Left ventricle myocardium superior (tissue), 1 donor: ENCODE data around the gene SYTL2. TPM values are rescaled to one million over a fixed set of nuclear protein-coding genes. Genes with fewer than 3 reads are reported as not detected.

Experiments
- ATAC-seq: fragments of 200-7000 bp; cut with Tn5 transposase; one replicate; pipeline ENCODE4 v1.9.1; 2020; ENCODE audit warnings: mild to moderate bottlenecking, moderate library complexity
- DNase-seq: peaks from one replicate; pipeline ENCODE4 v3.0.0-alpha.2; 2020
- intact Hi-C: fragments of 100-400 bp; cut with micrococcal nuclease; formaldehyde crosslinking; loops from one replicate; pipeline ENCODE4 v1.11.0; 2022
- total RNA-seq: library from RNA; stranded (reverse); fragmentation: NEBNext Ultra II Directional; extraction: Animal tissue kit (Norgen Biotek cat#: 25700); gene quantifications from one replicate; pipeline ENCODE4 v1.2.1, GENCODE V29; 2021
- donor health status: DM: no; HTN: yes; CAD: no; lungs with severe emphysema.

SYTL2 gene
- total RNA-seq, 1 donor from 2014 or later, result 2.8 TPM

DNA sequence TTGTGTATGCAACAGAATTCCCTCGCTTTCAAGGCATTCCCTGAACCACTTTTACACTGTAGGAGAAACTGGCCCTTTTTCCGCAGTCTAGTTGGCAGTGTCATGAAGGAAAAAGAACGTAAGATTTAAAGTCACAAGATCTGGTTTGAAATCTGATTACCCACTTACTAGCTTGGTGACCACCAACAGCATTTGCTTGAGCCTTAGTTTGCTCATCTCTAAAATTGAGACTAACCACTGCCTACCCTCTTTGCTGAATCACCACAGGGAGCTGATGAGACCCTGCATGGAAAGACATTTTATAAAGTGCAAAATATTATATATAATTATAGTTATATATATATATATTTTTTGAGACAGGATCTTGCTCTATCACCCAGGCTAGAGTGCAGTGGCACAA lies 39.4 kb downstream of the SYTL2 start:
- no peak for DNase-seq
- ATAC-seq, result no peak
- intact Hi-C loops, result no loop called here

DNA sequence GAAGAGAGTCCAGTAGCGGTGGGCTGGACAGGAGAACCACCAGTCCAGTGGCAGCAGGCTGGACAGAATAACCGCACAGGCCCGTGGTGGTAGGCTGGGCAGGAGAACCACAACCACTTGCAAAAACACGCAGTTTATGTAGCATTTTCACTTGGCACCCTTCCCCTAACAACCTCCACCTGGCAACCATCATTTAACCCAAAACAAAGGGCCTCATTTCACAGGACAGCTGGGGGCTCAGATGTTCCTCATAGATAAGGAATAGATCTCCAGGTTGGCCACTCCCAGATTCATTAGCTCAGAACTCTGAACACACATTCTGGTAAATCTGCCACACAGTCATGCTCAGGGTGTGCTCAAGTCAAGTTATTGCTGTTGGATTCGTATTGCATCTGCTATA lies 41.2 kb downstream of the SYTL2 start:
- intact Hi-C loops, result no loop called here
- ATAC-seq, result no peak
- DNase-seq, result no peak

DNA sequence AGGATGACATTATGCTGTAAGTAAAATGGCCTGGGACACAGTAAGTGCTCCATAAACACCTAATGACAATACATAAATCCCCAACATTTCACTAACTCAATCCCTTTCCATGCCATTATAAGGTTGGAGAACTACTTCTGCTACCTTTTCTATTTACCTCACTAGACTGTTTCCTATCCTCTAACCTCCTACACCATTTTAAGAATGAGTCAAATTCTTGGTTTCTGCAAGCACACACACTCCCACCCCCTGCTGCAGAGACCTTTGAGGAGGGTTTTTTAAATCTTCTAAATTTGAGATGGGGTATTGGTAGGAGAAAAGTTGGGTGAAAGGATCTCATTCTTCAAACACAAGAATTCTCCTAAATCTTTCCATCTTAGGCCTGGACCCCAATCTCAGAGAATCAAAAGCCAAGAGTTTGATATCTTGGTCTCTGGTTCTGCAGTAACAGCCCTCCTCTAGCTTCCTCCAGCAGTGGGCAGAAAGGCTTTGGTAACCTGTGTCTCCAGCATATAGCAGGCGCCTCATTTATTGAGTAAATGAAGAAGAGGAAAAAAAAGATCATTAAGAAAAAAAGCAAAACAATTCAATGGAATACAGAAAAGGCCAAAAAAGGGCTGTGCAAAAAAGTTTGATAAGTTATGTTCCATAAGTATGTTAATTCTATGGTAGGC lies 42.3 kb downstream of the SYTL2 start:
- ATAC-seq, result no peak
- DNase-seq, result no peak
- intact Hi-C loops, result no loop called here

DNA sequence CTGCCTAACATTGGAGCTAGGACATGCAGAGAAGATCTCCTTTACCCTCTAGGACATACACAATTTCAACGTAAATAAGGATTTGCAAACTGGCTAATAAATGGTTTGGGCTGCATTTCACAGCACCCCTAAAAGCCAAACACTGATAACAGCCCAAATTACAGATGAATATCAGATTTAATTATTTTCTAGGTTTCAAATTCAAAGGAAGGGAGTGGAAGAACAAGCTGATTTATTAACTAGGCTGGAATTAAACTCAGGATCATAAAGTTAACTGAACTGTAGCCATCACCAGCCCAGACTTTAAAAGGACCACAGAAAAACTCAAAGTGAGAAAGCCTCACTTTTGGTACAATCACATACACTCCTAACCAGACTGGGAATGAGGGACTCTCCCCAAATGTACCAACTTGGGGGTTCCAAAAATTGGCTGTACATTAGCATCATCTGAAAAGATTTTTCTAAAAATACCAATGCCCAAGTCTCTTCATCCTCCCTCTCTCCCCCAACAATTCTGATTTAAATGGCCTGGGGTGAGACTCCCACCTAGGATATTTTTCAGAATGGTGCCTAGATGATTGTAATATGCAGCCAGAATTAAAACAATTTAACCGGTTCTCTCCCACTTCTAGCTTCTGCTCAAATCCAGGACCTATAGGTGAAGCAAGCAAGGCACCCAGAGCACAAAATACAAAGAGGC lies 43.5 kb downstream of the SYTL2 start:
- ATAC-seq (no peak), DNase-seq (no peak)
- intact Hi-C loops, result no loop called here

DNA sequence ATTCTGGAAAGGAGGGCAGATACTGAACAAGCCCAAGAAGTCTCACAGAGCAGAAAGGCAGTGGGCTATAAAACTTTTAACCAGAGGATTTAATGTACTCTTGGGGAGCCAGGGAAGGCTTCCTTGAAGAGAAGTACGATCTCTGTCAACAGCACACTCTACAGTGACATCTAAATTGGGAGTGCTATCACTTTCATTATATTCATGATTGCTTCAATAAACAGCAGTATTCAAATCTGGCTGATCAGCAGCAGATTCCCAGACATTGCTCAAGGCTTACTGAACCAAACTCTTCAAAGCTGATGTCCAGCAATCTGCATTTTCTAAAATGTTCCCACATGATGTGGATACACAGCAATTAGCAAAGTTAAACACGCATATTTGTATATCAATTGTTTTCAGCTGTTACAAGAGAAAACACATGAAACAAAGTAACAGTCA lies 44.2 kb downstream of the SYTL2 start:
- DNase-seq, result no peak
- ATAC-seq, result no peak
- intact Hi-C loops, result no loop called here

DNA sequence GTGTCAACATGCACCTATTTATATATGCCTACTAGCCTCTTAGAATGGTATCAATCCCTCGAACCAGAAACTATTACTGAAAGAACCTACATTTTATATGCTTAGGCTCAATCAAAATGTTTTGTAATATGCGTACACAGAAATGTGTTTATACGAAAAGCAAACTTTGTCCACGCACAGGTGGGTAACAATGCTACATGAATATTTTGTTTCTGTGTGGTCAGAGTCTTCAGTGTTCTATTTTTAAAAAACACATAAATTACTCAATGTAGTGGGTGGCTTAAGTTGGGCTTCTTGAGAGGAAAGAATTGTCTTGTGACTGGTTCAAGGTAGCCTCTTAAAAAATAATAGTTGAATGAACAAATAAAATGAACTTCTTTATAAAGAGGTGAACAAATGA lies 46.1 kb downstream of the SYTL2 start:
- ATAC-seq (no peak), DNase-seq (no peak)
- intact Hi-C loops, result no loop called here

DNA sequence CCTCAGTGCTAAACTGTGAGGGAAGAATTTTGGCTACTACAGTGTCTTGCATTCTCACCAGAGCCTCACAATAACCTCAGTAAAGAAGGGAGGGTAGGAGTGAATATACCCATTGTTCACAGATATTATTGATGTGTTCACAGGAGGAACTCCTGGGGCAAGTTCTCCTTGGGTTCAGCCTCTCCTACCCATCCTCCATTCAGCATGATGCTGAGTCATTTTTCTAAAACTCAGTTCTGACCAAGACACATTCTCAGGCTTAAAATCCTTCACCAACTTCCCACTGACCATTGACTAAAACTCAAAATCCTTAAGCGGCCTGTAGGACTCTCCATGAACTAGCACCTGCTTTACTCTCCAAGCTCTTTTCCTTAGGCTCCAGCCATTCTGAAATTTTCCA lies 48.7 kb downstream of the SYTL2 start:
- intact Hi-C loops, result no loop called here
- DNase-seq (no peak), ATAC-seq (no peak)

DNA sequence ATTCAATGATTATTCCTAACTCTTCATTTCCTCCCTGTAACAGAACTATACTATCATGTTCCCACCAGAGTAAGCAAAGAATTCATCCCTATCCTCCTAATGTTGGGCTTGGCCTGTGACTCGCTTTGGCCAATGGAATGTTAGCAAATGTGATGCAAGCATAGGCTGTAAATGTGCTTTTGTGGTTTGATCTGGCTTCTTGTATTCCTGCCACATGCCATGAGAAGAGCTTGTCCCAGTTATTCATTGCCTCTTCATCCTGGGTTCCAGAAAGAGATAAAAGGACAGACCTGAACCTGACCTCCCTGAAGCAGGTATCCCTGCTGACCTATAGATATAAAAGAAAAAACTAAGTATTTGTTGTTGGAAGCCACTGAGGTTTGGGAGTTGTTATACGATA lies 51.0 kb downstream of the SYTL2 start:
- ATAC-seq (no peak), DNase-seq (no peak)
- intact Hi-C loops, result no loop called here

DNA sequence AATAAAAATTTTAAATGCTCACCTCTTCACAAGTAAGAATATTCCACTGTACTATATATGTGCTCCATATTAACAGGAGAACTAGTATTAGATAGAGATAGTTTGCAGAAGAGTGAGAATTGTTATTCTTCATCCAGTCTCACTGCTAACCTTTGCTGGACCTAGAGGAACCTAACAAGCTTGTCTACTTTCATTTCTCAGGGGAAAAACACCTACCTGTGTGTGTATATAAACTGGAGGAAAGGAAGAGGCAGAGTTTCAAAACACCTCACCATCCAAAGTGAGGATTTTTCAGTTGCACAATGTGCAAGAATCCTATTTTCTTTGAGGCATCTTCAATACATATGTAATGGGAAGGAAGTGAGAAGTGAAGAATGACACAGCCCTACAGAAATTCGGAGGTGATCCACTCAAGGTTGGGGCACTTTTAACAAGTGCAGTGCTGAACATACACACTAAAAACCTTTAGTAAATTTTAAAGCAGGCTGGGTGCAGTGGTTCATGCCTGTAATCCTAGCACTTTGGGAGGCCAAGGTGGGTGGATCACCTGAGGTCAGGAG lies 52.4 kb downstream of the SYTL2 start:
- intact Hi-C loops, result no loop called here
- no peak for DNase-seq
- ATAC-seq, result no peak

DNA sequence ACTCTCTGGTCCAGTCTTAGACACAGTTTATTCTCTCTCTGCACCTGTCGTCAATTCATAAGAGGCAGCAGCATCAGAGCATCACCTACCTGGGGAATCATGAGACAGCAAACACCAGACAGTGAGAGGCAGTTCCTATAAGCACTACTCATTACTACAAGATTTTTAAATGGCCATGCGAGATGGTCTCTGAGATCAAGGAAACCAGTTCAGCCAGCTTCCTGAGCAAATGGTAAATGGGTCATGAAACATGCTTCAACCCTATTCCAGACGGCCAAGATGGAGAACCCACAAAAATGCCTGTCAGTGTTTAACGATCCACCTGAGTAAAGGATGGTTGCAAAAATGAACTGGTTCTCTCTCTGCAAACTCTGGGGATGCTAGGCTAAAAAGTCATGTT lies 52.9 kb downstream of the SYTL2 start:
- intact Hi-C loops, result no loop called here
- ATAC-seq, result no peak
- DNase-seq, result no peak

DNA sequence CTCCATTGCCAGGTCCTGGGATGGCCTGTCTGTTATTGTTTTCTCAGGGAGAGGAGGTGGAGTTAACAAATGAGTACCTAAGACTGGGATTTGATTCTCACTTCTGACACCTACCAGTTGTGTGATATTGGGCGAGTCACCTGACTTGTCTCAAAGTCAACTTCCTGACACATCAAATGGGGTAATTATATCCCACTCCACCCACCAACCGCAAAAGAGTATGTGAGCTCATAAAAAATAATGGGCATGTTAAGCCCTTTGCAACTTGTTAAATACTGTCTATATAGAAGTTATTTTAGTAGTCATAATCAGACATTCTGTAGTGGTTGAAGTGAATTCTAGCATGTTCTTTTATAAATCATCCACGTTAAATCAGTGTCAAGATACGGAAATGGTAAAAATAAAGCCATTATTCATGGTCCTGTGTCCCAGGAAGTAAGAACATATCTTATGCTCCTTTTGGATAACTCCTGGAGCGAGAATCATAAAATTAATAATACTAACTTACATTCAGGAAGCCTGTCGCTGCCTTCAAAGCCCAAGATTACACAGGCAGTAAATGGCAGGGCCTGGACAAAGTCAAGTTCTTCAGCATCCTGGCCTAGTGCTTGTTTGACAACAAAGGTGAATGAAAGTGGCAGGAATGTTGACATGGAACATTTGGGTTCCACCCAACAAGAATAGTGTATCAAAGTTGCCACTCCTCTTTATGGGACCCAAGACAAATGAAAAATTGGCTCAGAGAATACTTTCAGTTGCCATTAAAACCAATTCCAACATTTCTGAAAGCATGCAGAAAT lies 54.3 kb downstream of the SYTL2 start:
- intact Hi-C loops, result no loop called here
- DNase-seq (no peak), ATAC-seq (no peak)

DNA sequence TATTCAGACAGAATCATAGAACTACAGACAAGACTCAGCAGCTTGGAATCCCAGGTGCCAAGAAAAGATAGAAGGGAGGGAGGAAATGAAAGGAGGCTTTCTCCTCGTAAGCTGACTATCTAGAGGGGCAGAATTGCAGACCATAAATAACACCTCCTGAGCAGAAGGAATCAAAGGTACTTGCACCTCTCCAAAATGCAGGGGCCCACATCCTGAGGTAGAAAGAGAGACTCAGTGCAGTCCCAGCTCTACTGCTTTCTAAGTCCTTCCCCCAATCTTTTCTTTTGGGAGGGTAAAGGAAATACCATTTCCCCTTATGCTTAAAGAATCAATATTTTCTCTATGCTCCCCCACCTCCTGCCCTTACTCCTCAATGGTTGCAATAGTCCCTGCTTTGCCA lies 55.2 kb downstream of the SYTL2 start:
- no peak for ATAC-seq
- intact Hi-C loops, result no loop called here
- no peak for DNase-seq

DNA sequence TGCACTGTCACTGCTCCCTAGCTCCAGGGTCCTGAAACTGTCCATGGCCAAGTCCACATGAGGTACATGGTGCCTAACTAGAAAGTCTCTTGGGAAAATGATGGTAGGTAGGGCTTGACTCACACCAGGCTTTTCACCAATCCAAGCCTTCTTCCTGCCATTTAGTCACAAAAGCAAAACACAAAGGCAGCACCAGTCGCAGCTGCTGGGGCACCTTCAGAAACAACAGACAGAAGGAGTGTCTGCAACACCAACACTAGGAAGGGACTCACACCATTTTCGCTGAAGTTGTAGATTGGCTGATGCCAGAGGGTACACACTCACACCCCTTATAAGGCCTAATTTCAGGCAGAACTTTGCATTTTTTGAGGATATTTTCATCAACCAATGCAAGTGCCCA lies 55.7 kb downstream of the SYTL2 start:
- no peak for ATAC-seq
- no peak for DNase-seq
- intact Hi-C loops, result no loop called here

DNA sequence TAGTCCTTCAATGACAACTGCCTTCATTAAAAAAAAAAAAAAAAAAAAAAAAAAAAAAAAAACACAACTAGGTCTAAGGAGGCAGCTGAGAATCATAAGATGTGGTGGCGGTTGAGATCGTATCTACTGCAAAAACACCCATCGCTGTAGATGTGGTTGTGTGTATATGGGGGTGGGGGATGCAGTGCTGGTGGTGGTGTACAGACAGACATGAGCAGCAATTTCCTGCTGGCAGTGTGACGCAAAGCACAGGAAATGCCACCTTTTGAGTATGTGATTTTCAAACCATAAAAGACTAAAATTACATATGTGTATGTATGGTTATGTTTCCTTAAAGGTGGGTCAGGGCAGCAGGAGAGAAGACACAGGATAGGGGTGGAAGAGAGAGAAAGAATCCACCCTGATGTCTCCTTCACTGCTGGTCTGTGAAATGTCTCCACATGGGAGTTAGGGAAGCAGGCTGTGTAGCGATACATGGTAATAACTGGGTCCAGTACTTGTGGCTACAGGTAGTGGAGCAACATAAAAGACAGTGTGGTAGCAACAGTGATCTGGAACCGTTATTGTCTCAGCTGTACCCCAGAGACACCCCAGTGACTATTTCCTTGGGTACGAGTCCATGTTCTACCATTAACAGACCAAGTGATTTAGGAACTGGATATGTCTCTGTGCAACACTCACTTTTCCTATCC lies 57.9 kb downstream of the SYTL2 start:
- DNase-seq, result no peak
- intact Hi-C loops, result no loop called here
- ATAC-seq, result peak; percentile 32

DNA sequence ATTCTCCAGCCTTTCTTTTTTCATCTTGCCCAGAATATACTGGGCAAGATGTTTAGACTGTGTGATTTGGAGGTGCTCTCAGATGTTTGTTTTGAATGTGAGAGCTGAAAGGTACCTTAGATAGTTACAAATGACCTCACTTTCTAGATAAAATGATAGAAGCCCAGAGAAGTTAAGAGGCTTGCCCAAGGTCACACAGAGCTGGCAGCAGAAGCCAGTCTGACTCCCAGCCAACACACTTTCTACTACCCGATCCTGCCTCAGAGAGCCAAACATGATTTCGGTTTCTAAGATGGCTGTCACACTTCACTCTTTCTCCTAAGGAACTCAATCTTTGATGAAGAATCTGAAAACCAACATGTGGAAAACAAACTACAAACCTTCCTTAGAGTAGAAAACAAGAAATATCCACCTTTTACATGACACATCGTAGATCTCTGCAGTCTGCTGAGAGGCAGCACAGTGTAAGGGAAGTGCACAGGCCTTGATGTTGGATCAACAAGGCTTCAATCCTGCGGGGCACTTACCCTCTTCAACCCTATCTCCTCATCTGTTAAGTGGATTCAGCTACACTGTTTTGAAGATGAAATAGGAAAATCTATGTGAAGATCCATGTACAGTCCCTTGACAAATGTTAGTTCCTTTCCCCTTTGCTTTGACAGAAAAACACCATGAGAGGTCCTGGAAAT lies 58.6 kb downstream of the SYTL2 start:
- ATAC-seq (no peak), DNase-seq (no peak)
- intact Hi-C loops, result no loop called here

DNA sequence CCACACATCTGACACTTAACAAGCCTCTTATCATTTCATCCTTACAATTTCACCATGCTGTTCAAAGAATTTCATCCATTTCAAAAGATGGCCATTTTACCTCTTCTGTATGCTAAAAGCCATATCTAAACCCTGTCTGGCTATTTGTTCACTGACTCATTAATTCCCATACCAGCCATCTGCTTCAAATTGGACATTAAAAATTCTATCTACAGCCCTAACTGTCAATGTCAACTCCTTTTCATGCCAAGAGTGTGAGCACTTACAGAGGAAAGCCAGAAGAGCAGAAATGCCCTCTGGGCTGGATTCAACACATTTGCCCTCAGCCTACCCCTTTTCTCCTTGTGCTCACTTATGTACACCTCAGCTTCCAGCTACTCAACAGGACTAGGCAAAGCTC lies 59.2 kb downstream of the SYTL2 start:
- intact Hi-C loops, result no loop called here
- DNase-seq (no peak), ATAC-seq (no peak)

DNA sequence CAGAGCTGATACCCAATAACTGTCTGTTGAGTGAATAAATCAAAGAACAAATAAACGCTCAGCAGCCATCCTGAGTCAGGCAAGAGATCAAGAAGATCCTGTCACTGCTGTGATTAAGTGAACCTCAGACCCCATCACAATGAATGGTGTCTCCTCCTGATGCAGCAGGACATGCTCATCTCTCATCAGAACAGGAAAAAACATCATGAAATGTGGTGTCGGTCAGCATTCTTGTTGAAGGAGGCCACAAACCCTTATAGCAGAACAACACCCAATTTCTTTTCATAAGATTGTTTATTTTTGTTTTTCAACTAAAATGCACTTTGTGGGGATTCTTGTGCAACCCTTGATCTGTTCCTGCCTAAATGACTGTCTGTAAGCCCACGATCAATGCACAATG lies 60.3 kb downstream of the SYTL2 start:
- no peak for ATAC-seq
- no peak for DNase-seq
- intact Hi-C loops, result no loop called here

DNA sequence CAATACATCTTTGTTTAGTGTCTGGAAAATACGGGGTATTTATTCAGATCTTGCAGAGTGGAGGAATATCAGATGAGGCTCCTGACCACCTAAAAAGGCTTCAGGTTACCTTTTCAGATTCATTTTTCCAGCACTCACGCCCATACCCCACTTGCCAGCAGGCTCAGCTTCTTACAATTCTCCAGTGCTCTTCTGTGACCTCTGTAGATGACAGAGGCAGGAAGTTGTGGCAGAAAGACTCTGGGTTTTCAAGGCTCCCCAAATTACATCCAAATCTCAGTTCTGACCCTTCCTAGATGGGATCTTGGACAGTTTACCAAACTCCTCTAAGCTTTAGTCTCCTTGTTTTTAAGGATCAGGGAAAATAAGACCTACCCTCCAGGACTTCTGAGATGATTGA lies 61.1 kb downstream of the SYTL2 start:
- ATAC-seq (no peak), DNase-seq (no peak)
- intact Hi-C loops, result no loop called here

DNA sequence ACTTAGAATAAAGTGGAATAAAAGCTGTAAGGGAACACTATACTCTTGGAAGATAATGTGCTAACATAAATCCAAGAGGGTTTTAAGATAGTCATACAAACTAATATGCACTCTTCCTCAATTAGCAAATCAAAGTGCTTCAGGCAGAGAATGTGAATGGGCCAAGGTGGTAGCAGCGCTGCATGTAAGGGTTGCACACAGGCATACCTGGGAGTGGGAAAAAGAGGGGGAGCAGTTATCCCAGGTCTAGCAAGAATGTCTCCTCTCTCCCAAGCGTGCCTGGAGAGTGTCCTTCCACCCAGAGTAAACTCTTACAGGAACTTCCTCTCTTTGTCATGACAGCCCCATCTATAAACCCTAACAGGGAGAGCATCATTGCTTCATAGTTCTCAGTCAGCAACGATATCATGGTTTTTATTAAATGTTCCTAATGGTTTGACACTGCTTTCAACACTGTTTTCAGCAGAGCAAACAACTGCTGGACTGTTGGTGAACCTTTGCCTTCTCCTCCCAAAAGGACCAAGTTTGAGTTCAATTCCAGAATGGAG lies 61.6 kb downstream of the SYTL2 start:
- intact Hi-C loops, result no loop called here
- no peak for ATAC-seq
- DNase-seq, result no peak
